HG03520 (cell line): Measurements from ENCODE around the gene JMJD6.
"Not testable (repeated sequence)": the region's sequence is repeated elsewhere in the genome, so short reads cannot be mapped to it uniquely, and the experiment has no call there.

ENCODE experiments used
- ATAC-seq: cut with Tn5 transposase; IDR thresholded peaks from one replicate; pipeline ENCODE4 v1.9.1; 2021; ENCODE audit warnings: mild to moderate bottlenecking, moderate library complexity; ENCODE audit not compliant: unreplicated experiment

The JMJD6 gene

GRCh38 chr17:76700617-76701470 is 25.6 kb downstream of the JMJD6 start:
- ATAC-seq: no peak

- no peak for ATAC-seq
Measured at GRCh38 chr17:76700270-76700616, 26.2 kb downstream of the JMJD6 start.

- not testable (repeated sequence) for ATAC-seq
Measured at GRCh38 chr17:76698466-76698977, 27.9 kb downstream of the JMJD6 start.

- no peak for ATAC-seq
Measured at GRCh38 chr17:76697702-76698465, 28.5 kb downstream of the JMJD6 start.

GRCh38 chr17:76696763-76697701 is 29.4 kb downstream of the JMJD6 start:
- no peak for ATAC-seq

GRCh38 chr17:76695059-76695831 is 31.2 kb downstream of the JMJD6 start:
- no peak for ATAC-seq

- no peak for ATAC-seq
Measured at GRCh38 chr17:76691379-76692191, 34.8 kb downstream of the JMJD6 start.

- no peak for ATAC-seq
Measured at GRCh38 chr17:76690596-76691280, 35.7 kb downstream of the JMJD6 start.

GRCh38 chr17:76689859-76690258 is 36.5 kb downstream of the JMJD6 start:
- no peak for ATAC-seq

- no peak for ATAC-seq
Measured at GRCh38 chr17:76688165-76688622, 38.2 kb downstream of the JMJD6 start.

GRCh38 chr17:76687298-76688164 is 38.9 kb downstream of the JMJD6 start:
- ATAC-seq: no peak

- no peak for ATAC-seq
Measured at GRCh38 chr17:76686538-76687297, 39.7 kb downstream of the JMJD6 start.

GRCh38 chr17:76685846-76686245 is 40.6 kb downstream of the JMJD6 start:
- no peak for ATAC-seq

- no peak for ATAC-seq
Measured at GRCh38 chr17:76685366-76685765, 41.0 kb downstream of the JMJD6 start.

GRCh38 chr17:76684756-76685155 is 41.6 kb downstream of the JMJD6 start:
- no peak for ATAC-seq

GRCh38 chr17:76683921-76684745 is 42.3 kb downstream of the JMJD6 start:
- no peak for ATAC-seq
